Activated CD4-positive, alpha-beta T cell treated with anti-CD3 and anti-CD28 coated beads for 48 hours (primary cell): ENCODE results near the gene RAD51AP2.
"Not testable (repeated sequence)": the region's sequence is repeated elsewhere in the genome, so short reads cannot be mapped to it uniquely, and the experiment has no call there.

Experiments
- DNase-seq: peaks from one replicate; pipeline ENCODE4 v3.0.0-alpha.2; 2020

Gene RAD51AP2

GRCh38 chr2:17536416-17536815, 18.2 kb upstream of the RAD51AP2 start:
- DNase-seq, result no peak

DNA sequence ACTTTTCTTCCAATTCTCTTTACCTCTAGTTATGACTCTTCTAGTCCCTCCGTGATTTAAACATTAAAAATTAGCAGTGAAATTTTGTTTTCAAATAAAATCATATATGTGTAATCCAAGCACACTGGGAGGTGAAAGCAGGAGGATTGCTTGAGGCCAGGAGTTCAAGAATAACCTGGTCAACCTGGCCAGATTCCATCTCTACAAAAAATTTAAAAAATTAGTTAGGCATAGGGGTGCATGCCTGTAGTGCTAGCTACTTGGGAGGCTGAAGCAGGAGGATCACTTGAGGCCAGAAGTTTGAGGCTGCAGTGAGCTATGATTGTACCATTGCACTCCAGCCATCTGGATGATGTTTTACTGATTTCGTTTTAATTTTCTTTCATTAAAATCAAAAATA, 15.3 kb upstream of the RAD51AP2 start:
- no peak for DNase-seq

DNA sequence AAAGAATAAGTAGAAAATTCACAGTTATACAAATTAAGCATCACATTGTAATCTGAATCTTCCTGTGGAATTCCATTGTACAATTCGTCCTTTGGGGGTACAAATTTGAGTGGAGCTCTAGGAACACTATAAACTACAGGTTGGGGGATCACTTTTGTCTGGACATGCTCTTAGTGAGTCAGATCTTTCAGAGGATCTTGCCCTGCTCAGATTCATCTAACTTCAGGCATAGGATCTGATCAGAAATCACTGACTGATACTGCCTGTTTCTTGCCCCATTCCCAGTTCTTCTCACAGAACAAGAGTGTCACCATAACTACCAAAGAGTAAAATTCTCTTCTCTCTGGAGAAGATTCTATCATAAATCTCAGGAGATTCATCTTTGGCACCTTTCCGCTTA, 11.5 kb upstream of the RAD51AP2 start:
- no peak for DNase-seq

GRCh38 chr2:17522303-17522702, 4.1 kb upstream of the RAD51AP2 start:
- DNase-seq, result no peak

GRCh38 chr2:17521621-17522020, 3.4 kb upstream of the RAD51AP2 start:
- DNase-seq, result no peak

GRCh38 chr2:17520761-17521160, 2.5 kb upstream of the RAD51AP2 start:
- DNase-seq, result no peak

DNA sequence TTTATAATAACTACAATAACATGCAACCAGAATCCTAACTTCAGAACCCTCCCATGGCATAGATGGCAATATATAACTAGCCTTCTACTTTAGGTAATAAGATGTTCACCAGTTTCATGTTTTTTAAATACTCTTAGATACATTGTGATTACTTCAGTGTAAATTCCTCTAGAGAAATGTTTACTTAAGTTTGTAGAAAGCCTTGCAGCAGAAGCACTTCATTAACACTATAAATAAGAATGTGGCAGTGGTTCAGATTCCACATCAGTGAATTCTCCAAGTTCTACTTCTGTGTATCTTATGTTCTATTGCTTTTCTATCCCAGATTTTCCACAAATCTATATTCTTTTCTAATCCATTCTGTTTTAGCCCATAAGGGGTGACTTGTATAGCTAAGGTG, 1.2 kb upstream of the RAD51AP2 start:
- DNase-seq, result no peak

DNA sequence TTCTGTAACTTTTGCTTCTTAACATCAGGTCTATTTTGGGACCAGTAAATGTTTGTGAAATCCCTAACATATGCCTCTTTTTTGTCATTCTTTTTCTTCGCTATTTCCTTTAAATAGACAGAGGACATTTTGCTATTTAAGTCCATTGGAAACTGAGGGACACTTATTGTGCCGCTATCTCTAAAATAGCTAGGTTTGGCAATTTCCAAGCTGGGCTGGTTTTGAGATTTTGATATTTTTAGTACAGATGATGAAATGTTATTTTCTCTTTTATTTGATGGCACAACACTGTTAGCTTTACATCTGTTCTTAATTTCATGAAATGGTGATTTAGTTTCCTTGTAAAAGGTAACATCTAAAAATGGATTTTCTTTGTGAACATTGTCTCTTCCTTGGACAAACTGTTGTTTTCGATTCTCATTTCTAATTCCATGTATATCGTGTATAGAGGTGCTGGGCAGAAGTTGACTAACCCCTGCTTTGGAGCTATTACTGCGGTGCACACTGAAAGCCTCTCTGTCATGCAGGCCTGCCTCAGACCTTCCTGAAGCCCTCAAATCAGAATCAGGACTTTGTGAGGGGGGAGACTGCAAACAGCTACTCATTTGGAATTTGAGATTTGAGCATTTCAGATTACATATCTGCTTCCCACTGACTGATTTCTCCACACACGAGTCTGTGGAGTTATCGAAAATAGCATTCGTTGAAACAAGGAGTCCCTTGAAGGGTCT, 594 bp downstream of the RAD51AP2 start:
- no peak for DNase-seq

DNA sequence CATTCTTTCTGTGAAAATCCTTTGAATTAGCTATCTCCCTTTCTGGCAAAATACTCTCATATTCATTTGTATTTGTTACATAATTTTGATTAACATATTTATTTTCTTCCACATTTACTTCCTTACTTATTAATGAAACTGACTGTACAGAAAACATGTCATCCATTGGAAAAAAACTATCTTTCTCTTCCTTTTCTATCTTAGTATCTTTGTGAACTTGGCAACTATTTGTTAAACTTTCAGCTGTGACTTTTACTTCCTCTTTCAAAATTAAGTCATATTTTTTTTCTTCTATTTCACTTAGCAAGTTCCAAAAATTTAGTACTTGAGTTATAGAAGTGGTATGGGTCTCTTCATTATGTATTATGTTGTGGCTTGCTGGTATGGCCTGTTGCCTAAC, 2.6 kb downstream of the RAD51AP2 start:
- DNase-seq, result no peak

GRCh38 chr2:17506736-17507616, 11.3 kb downstream of the RAD51AP2 start:
- DNase-seq, result no peak

GRCh38 chr2:17497718-17498117, 20.5 kb downstream of the RAD51AP2 start:
- DNase-seq, result no peak

DNA sequence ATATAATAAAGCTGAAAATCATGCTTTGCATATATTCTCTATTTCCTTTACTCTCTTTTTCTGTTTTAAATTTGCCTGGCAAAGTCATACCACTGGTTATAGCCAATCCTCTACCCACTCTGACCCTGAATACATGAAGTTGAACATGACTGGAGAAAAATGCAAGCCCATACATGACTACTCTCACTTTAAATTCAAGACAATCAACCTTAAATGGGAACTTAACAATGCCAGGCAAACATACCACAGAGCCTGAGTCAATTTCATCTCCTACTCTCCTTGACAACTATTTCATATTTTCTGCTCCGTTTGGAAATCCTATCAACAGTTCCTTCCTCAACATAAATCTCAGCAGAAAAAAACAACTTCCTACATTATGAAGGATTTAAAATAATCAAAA, 22.6 kb downstream of the RAD51AP2 start:
- no peak for DNase-seq

DNA sequence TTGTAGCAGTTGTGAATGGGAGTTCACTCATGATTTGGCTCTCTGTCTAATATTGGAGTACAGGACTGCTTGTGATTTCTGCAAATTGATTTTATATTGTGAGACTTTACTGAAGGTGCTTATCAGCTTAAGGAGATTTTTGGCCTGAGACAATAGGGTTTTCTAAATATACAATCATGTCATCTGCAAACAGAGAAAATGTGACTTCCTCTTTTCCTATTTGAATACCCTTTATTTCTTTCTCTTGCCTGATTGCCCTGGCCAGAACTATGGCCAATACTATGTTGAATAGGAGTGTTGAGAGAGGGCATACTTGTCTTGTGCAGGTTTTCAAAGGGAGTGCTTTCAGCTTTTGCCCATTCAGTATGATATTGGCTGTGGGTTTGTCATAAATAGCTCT, 28.1 kb downstream of the RAD51AP2 start:
- not testable (repeated sequence) for DNase-seq

- DNase-seq, result not testable (repeated sequence)
Observed at GRCh38 chr2:17488610-17489009, 29.6 kb downstream of the RAD51AP2 start.

DNA sequence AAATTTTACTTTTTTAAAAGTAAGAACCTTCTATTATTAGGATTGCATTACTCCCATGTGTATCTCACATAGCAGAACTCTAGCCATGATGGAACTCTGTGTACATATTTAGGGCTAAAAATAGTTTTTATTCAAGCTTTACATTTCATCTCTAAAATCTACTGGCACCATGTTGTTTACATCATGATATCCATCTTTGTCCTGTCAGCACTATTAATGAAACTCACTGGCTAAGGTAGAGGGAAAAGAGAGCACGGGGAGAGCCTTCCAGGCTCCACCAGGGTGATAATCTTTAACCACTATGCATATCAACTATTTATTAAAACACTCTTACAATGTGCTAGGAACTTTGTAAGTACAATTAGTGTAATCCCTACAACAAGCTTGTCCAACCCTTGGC, 34.7 kb downstream of the RAD51AP2 start:
- no peak for DNase-seq

DNA sequence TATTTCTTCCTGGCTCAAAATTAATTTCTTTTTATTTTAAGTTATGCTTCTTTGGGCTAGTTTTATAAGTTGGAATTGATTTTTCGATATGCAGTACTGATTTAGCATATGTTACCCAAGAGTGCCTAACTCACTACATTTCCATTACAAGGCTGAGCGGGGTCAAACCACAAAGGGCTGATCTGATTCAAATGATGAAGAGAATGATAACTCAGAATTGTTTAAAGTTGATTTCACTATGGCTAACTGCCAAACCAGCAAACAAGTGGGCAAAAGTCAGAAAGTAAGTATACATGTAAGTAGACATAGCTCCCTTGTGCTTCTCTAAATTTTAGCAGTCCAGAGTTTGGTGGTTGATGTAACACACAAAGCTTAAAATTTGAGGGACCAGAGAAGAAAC, 35.6 kb downstream of the RAD51AP2 start:
- DNase-seq, result no peak

DNA sequence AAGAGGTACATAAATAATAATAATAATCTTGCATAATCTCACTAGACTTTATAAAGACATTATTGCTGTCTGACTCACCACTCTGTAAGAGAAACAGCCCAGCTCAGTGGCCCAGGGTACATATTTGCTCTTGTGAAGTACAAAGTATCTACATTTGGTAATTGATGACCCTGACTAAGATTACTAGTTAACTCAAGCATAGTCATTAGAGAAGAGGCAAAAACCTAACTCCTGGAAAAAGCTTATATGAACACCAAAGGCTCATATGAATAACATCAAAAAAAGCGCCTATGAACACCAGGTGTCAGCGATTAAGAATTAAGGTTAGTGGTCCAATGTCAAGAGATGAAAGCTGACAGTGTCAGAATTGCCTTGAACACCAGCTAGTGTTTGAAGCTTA, 38.4 kb downstream of the RAD51AP2 start:
- DNase-seq, result no peak

GRCh38 chr2:17476830-17477229, 41.4 kb downstream of the RAD51AP2 start:
- DNase-seq, result no peak

DNA sequence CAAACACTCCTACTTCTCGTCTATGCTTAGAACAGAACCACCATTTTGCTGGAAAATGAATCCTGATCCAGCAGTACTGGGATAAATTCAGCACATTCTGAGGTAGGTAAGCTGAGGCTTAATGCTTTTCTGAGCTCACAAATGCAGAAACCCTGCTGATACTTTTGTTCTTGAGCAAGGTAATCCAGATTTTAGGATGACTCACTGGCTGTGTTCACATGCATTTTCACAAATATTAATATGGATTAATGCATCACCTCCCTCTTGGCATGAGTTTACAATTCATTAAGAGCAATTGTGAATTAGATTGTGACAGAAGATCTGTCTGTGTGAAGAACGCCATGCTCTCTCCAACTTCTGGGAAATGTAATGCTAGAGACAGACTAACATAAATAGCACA, 42.2 kb downstream of the RAD51AP2 start:
- no peak for DNase-seq

GRCh38 chr2:17475286-17475685, 43.0 kb downstream of the RAD51AP2 start:
- no peak for DNase-seq

- no peak for DNase-seq
Observed at GRCh38 chr2:17471979-17472378, 46.3 kb downstream of the RAD51AP2 start.

DNA sequence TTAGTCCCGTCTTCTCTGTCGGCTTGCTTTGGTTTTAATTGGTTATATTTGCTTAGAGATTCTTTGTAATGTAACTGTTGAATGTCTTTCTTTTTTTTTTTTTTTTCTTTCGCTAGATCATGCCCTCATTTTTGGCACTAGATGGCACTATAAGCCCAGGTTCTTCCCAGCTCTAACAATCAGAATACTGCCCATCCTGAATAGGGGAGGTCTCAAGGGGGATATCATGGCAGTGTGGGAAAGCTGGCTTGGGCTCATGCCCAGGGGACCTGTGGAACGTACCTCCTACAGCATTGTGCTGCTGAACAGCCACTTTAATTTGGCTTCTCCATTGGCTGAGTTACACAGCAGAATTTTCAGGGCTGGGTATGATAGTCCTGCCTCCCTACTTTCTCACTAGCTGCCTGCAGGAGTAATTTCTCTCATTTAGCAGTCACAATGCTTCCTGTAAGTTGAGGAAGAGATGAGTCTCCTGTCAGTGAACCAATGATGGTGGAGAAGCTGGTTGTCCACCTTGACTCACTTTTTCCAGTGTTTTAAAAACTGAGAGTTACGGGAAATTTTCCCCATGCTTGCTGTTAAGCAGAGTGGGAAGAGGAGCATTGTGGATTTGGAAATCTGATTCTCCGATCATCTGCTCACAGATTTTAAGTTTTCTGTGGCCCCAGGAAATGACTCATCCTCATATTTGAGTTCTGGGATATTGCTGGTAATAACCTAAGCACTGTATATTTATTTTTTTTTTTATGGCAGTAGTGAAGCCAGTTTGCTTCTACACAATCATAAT, 47.2 kb downstream of the RAD51AP2 start:
- no peak for DNase-seq

DNA sequence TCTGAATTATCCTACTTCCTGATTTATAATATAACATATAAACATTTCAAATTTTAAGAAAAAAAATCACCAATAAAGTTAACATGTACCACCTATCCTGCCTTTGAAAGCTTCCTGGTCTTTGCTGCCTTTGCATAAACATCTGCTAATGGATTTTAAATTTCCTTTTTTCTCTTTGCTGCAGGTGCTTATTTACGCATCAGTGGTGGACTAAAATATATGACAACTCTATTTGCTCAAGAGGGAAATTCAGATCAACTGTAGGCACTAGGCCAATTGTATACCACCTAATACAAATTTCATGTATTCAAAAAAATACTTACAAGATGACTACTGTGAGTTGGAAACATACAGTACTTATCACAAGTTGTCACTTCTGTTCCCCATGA, 57.2 kb downstream of the RAD51AP2 start:
- no peak for DNase-seq
